GM23338 (cell line): ENCODE results near the gene NHS. TPM values are rescaled to one million over a fixed set of nuclear protein-coding genes. Genes with fewer than 3 reads are reported as not detected.

Source experiments
- ATAC-seq: fragments of 200-7000 bp; cut with Tn5 transposase; 3 replicates; pipeline ENCODE4 v1.9.1; 2020
- DNase-seq: peaks from one replicate; pipeline ENCODE4 v3.0.0-alpha.2; 2015; ENCODE audit warnings: low spot score
- H2AFZ ChIP-seq: fragments of 200-600 bp; sonication (generic); 2 replicates; pipeline ENCODE4 v1.8.0; 2016; ENCODE audit warnings: antibody characterized with exemption, mild to moderate bottlenecking, moderate library complexity
- H3F3A ChIP-seq: fragments of 200-600 bp; sonication (generic); replicated peaks from 2 replicates; pipeline ENCODE4 v1.8.0; 2017; ENCODE audit warnings: antibody characterized with exemption, mixed run types, low read depth
- H3K27ac ChIP-seq: fragments of 200-600 bp; sonication (generic); 2 replicates; pipeline ENCODE4 v1.6.1; 2016; ENCODE audit warnings: low read depth
- H3K27me3 ChIP-seq: fragments of 200-600 bp; sonication (generic); 2 replicates; pipeline ENCODE4 v1.8.0; 2016; ENCODE audit warnings: mild to moderate bottlenecking, mixed run types, moderate library complexity; ENCODE audit not compliant: insufficient read depth
- H3K36me3 ChIP-seq: fragments of 200-600 bp; sonication (generic); 2 replicates; pipeline ENCODE4 v1.8.0; 2016; ENCODE audit warnings: mild to moderate bottlenecking; ENCODE audit not compliant: insufficient read depth
- H3K4me1 ChIP-seq: fragments of 200-600 bp; sonication (generic); 2 replicates; pipeline ENCODE4 v1.8.0; 2016; ENCODE audit warnings: mild to moderate bottlenecking, moderate library complexity; ENCODE audit not compliant: insufficient read depth
- H3K4me2 ChIP-seq: fragments of 200-600 bp; sonication (generic); 2 replicates; pipeline ENCODE4 v1.7.1; 2017; ENCODE audit warnings: mixed run types
- H3K4me3 ChIP-seq: fragments of 200-600 bp; sonication (generic); 2 replicates; pipeline ENCODE4 v1.6.1; 2016; ENCODE audit warnings: mixed run types
- H3K79me2 ChIP-seq: fragments of 200-600 bp; sonication (generic); replicated peaks from 2 replicates; pipeline ENCODE4 v1.8.0; 2017; ENCODE audit warnings: mild to moderate bottlenecking; ENCODE audit not compliant: insufficient read depth
- H3K9me2 ChIP-seq: fragments of 200-600 bp; sonication (generic); 2 replicates; pipeline ENCODE4 v1.8.0; 2017; ENCODE audit not compliant: insufficient read depth
- H4K20me1 ChIP-seq: fragments of 200-600 bp; sonication (generic); replicated peaks from 2 replicates; pipeline ENCODE4 v1.8.0; 2017; ENCODE audit warnings: mild to moderate bottlenecking; ENCODE audit not compliant: insufficient read depth
- H3K27ac Mint-ChIP-seq: 2 replicates; pipeline ENCODE4 v1.8.0; 2020; ENCODE audit warnings: inconsistent platforms, mild to moderate bottlenecking, moderate library complexity, mixed read lengths
- H3K27me3 Mint-ChIP-seq: 3 replicates; pipeline ENCODE4 v1.8.0; 2022; ENCODE audit warnings: low read depth, mild to moderate bottlenecking, moderate library complexity, mixed read lengths, inconsistent platforms; ENCODE audit not compliant: insufficient read depth, poor library complexity
- H3K36me3 Mint-ChIP-seq: 3 replicates; pipeline ENCODE4 v1.8.0; 2021; ENCODE audit warnings: low read depth, mild to moderate bottlenecking, inconsistent platforms, moderate library complexity, mixed read lengths
- H3K4me1 Mint-ChIP-seq: 3 replicates; pipeline ENCODE4 v1.8.0; 2020; ENCODE audit warnings: mild to moderate bottlenecking, inconsistent platforms, mixed read lengths
- H3K4me3 Mint-ChIP-seq: 3 replicates; pipeline ENCODE4 v1.8.0; 2021; ENCODE audit warnings: moderate library complexity, mild to moderate bottlenecking, inconsistent platforms, mixed read lengths
- H3K9me3 Mint-ChIP-seq: 3 replicates; pipeline ENCODE4 v1.8.0; 2020; ENCODE audit warnings: moderate library complexity, mild to moderate bottlenecking, inconsistent platforms, mixed read lengths
- CREB1 ChIP-seq: fragments of 250-450 bp; sonication (Bioruptor Pico); IDR thresholded peaks from 2 replicates; pipeline ENCODE4 v1.5.0; 2020; ENCODE audit warnings: low read depth, mild to moderate bottlenecking, moderate library complexity
- ETS1 ChIP-seq: IDR thresholded peaks from 2 replicates; pipeline ENCODE4 v1.6.1; 2016; ENCODE audit warnings: antibody characterized with exemption
- EZH2 ChIP-seq: fragments of 200-600 bp; sonication (generic); IDR thresholded peaks from one replicate; pipeline ENCODE4 v1.8.0; 2017; ENCODE audit warnings: antibody characterized with exemption, mild to moderate bottlenecking, low read depth; ENCODE audit not compliant: unreplicated experiment
- EZH2phosphoT487 ChIP-seq: fragments of 200-600 bp; sonication (generic); IDR thresholded peaks from one replicate; pipeline ENCODE4 v1.8.1; 2018; ENCODE audit warnings: antibody characterized with exemption; ENCODE audit not compliant: unreplicated experiment
- JUNB ChIP-seq: IDR thresholded peaks from one replicate; pipeline ENCODE4 v1.6.1; 2016; ENCODE audit warnings: antibody characterized with exemption; ENCODE audit not compliant: unreplicated experiment
- NANOG ChIP-seq: IDR thresholded peaks from 2 replicates; pipeline ENCODE4 v1.6.1; 2016; ENCODE audit warnings: antibody characterized with exemption, borderline replicate concordance
- POLR2AphosphoS5 ChIP-seq: IDR thresholded peaks from 2 replicates; pipeline ENCODE4 v1.6.1; 2016; ENCODE audit warnings: antibody characterized with exemption, low read depth
- STAT1 ChIP-seq: IDR thresholded peaks from one replicate; pipeline ENCODE4 v1.6.1; 2016; ENCODE audit warnings: antibody characterized with exemption; ENCODE audit not compliant: unreplicated experiment
- ZNF114 ChIP-seq: fragments of 250-450 bp; sonication (Bioruptor Pico); IDR thresholded peaks from 2 replicates; pipeline ENCODE4 v1.5.0; 2020; ENCODE audit warnings: mild to moderate bottlenecking, moderate library complexity
- ZNF331 ChIP-seq: fragments of 250-450 bp; sonication (Bioruptor Pico); IDR thresholded peaks from 2 replicates; pipeline ENCODE4 v1.5.0; 2020; ENCODE audit warnings: low read depth, mild to moderate bottlenecking, moderate library complexity
- polyA plus RNA-seq: library from polyadenylated mRNA; unstranded; fragments of >200 nt; fragmentation: Nextera tagmentation; extraction: Ambion mirVana; gene quantifications from 2 replicates; pipeline ENCODE4 v1.2.1, GENCODE V29; 2016
- total RNA-seq: library from RNA; depleted of rRNA; stranded (reverse); fragments of >200 nt; shearing (Covaris generic); gene quantifications from 2 replicates; pipeline ENCODE4 v1.2.3, GENCODE V29; 2014
- TF ChIP-seq, protein P1 (sequence below), 2 experiments: fragments of 200-600 bp in 1 of 2; sonication (generic) in 1 of 2; conservative IDR thresholded peaks; 2 replicates each; pipeline versions ENCODE4 v1.5.1 to v1.6.1; 2016 to 2017; ENCODE audit warnings: antibody characterized with exemption in 2 of 2, low read depth in 2 of 2, mild to moderate bottlenecking in 2 of 2, moderate library complexity in 1 of 2

NHS gene
- total and polyA plus RNA-seq, 2 experiments from 2014 or later: 1.8 to 8.2 TPM

DNA sequence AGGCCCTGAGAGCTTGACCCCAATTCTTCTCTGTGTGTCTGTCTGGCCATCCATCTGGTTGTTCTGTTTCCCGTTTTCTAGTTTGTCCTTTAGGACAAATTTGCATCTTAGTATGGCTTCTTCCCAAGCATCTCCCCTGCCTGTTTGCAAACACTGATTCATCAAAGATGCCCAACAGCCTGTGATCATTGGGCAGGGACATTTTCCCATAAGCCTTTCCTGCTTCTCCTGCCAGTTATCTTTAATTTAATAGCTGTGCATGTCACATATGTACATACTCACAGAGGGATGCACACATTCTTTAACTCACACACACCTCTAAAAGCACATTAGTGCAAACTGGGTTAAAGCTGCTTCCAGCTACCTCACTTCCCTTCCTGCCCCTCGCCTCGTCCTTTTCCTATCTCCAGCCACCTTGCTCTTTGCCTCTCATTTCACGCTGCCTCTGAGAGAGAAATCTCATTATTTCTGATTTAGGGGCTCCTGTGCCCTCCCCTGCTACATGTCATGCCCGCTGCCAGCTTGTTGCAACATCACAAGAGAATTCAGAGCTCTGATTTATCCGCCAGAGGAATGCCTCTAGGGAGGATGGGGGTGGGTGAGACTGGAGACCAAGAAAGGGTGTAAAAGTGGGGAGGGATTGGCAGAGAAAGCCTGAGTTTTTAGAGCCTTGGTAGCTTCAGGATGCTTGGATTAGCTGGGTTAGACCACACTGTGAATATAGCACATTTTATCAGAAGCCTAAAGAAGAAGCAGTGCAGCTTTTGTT, 100.6 kb downstream of the NHS start (continued):
- no peak for TF ChIP-seq ZNF331
- no peak for TF ChIP-seq ETS1
- TF ChIP-seq STAT1: no peak
- TF ChIP-seq, protein P1, sequence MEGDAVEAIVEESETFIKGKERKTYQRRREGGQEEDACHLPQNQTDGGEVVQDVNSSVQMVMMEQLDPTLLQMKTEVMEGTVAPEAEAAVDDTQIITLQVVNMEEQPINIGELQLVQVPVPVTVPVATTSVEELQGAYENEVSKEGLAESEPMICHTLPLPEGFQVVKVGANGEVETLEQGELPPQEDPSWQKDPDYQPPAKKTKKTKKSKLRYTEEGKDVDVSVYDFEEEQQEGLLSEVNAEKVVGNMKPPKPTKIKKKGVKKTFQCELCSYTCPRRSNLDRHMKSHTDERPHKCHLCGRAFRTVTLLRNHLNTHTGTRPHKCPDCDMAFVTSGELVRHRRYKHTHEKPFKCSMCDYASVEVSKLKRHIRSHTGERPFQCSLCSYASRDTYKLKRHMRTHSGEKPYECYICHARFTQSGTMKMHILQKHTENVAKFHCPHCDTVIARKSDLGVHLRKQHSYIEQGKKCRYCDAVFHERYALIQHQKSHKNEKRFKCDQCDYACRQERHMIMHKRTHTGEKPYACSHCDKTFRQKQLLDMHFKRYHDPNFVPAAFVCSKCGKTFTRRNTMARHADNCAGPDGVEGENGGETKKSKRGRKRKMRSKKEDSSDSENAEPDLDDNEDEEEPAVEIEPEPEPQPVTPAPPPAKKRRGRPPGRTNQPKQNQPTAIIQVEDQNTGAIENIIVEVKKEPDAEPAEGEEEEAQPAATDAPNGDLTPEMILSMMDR (conservative IDR thresholded peaks at IDR 0.05; ENCODE audit: low read depth in 2 of 2): no peak
- no peak for TF ChIP-seq CREB1 (CRISPR knock-in tag)
- no peak for TF ChIP-seq EZH2
- no peak for TF ChIP-seq POLR2AphosphoS5
- no peak for TF ChIP-seq NANOG
- no peak for TF ChIP-seq ZNF114 (CRISPR knock-in tag)

GRCh38 chrX:17476411-17476810, 101.4 kb downstream of the NHS start:
- Histone ChIP-seq H3K4me3 (no peak overlapping the region), H3K4me1 (no peaks in the 10 kb centered on the region), H3K9me2 (no peaks in the 10 kb centered on the region), H3K4me2 (no peak overlapping the region), H3K27me3 (no peaks in the 10 kb centered on the region), H3K27ac (no peak overlapping the region), H4K20me1 (no peaks in the 10 kb centered on the region), H3K79me2 (no peaks in the 10 kb centered on the region), H3F3A (no peaks in the 10 kb centered on the region), H2AFZ (no peak overlapping the region), H3K36me3 (no peaks in the 10 kb centered on the region)
- Mint-ChIP-seq H3K9me3 (no peaks in the 10 kb centered on the region), H3K36me3 (no peaks in the 10 kb centered on the region), H3K27ac (no peak overlapping the region), H3K27me3 (no peaks in the 10 kb centered on the region), H3K4me1 (peaks cover 2% of the 10 kb centered on the region; the same call in 2 of the 3 replicates), H3K4me3 (no peak overlapping the region)
- TF ChIP-seq POLR2AphosphoS5 (no peak), JUNB (no peak), EZH2phosphoT487 (no peak), STAT1 (no peak), EZH2 (no peak)
- TF ChIP-seq, protein P1 (conservative IDR thresholded peaks at IDR 0.05; ENCODE audit: low read depth in 2 of 2): no peak
- DNase-seq (no peak), ATAC-seq (no peak)
